Superior temporal gyrus (tissue), 1 donor: ENCODE data around the gene CDK5RAP2.
A peak's percentile ranks its signal among the peaks of the same experiment; 100 is the strongest.
"Not testable (repeated sequence)": the region's sequence is repeated elsewhere in the genome, so short reads cannot be mapped to it uniquely, and the experiment has no call there.

ENCODE experiments used
- DNase-seq: peaks from one replicate; pipeline ENCODE4 v3.0.0-alpha.2; 2016; ENCODE audit errors: extremely low spot score

The CDK5RAP2 gene

DNA sequence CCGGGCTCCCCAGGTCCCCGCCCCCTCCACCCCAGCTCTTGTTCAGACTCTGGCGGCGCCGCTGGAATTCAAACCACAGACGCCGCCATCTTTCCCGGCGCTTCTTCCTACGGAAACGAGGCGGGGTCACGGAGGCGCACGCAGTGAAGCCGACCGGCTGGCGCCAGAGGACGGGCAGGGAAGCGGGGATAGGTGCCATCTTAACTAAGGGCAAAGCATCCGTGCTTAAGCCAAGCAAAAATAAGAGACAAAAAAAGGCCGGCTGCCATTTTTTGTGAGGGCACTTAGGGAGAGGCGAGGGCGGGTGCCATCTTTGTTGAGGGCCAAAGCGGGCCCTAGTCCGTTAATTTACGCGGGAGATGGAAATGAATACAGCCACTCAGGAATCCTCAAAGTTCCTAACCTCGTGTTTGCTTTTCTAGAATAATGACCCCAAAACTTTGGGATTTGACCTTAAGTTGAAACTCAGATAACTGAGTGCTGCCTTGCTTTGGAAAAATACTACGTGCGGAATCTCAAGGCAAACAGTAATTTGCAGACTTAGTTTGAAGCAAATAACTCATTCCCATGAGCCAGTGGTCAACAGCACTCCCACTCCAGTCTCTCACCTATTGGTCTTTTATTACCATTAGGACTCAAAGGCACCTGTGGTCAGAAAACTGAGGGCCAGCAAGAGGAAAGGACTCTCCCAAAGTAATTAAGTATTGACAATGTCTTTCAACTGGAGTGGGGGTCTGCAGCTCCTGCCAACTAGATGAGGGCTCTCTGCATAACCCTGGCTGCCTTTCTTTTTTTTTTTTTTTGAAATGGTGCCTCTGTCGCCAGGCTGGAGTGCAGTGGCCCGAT lies at the start of gene CDK5RAP2:
CDK5RAP2 (minus strand) TSS at position 117 of the 846 bp plus-strand sequence. CDS start 189 bp downstream, outside the sequence.
- peak; percentile 99 for DNase-seq

GRCh38 chr9:120628925-120629497 lies 49.0 kb upstream of the CDK5RAP2 start:
- not testable (repeated sequence) for DNase-seq

- DNase-seq, result peak; percentile 75
Observed at GRCh38 chr9:120628207-120628924, 48.4 kb upstream of the CDK5RAP2 start.

DNA sequence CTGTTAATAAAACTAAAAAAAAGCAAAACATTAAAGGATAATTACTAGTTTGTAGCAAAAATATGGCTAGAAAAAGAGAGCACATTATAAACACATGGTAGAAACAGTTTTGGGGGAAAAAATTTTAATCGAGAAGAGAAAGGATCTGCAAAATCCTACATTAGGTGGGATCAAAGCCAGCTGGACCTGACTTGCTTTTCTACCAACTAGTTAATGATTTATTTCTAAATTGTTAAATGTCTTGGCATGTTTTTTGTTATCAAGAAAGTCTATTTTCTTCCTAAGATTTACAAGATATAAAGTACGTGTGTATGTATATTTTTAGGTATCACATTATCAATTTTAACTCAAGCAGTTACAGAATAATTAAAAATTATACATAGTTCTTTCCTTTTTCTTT lies 47.1 kb upstream of the CDK5RAP2 start:
- no peak for DNase-seq

- peak; percentile 67 for DNase-seq
Observed at GRCh38 chr9:120626512-120626911, 46.5 kb upstream of the CDK5RAP2 start.

- DNase-seq, result no peak
Observed at GRCh38 chr9:120625222-120625621, 45.3 kb upstream of the CDK5RAP2 start.

GRCh38 chr9:120622790-120623189 lies 42.8 kb upstream of the CDK5RAP2 start:
- DNase-seq, result no peak

DNA sequence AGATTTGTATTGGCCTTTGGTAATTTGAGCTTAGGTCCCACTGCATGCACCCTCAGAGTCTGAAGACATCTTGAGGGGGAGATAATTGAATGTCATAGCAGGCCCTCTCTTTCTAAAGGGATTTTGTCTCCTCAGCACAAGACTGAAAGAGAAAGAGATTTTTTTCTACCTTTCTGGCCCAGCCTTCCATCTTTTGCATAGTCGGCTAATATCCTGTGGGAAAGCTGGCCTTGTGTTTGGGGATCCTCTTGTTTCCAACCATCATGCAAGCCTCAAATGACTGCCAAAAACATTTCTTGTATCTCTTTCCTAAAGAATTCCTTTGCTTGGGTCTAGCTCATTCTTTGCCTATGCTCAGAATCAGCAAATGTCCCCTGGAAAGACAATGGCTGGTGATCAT lies 42.0 kb upstream of the CDK5RAP2 start:
- DNase-seq, result no peak

- peak; percentile 95 for DNase-seq
Observed at GRCh38 chr9:120619751-120620655, 40.0 kb upstream of the CDK5RAP2 start.

DNA sequence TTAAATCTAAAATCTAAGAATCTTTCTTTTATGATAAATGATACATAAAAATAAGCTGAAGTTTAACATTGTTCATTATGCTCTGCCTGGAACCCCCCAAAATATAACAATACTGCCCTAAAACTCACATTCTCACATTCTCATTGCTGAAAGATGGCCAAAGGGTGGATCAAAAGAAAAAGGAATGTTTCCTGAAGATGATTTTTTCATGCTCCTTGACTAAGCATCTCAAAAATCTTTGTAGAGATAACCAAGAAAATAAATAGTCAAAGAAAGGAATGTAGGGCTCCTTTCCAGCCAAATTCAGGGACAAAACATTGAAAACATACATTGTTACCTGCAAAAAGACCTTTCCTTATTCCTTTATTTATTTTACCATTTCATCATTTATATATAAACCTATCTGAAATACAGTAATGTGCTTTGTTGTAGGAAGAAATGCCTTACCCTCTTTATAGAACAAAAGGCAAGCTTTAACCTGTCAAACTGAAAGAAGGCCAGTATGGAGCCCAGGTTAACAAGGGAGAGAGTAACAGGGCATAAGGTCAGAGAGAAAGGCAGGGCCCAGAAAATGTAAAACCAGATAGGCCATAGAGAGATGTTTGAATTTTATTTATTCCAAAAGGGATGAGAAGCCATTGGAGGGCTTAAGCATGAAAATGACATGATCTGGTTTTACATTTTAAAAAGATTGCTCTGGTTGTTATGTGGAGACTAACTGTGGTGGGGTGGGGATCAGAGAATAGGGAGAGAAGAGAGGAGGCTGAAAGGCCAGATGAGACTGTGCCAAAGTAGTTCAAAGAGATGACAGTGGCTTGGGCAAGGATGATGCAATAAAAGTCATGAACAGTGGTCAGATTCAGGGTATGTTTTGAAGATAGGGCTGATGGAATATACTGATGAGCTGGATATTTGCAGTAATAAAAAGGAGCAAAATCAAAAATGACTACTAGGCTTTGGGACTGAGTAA lies 37.3 kb upstream of the CDK5RAP2 start:
- peak; percentile 35 for DNase-seq

GRCh38 chr9:120612218-120612617 lies 32.3 kb upstream of the CDK5RAP2 start:
- DNase-seq, result peak; percentile 69

DNA sequence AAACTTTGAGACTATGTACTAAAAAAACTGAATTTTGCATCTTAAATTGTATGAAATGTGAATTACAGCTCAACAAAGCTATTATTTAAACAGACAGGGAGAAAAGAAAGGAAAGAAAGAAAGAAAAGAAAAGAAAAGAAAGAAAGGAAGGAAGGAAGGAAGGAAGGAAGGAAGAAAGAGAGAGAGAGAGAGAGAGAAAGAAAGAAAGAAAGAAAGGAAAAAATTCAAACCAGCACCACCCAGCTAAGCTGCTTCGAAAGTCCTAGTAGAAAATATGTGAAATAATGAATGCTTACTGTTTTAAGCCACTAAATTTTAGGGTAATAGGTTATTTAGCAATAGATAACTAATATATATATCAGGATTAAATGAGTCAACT lies 31.7 kb upstream of the CDK5RAP2 start:
- no peak for DNase-seq

GRCh38 chr9:120610975-120611689 lies 31.2 kb upstream of the CDK5RAP2 start:
- DNase-seq, result no peak

DNA sequence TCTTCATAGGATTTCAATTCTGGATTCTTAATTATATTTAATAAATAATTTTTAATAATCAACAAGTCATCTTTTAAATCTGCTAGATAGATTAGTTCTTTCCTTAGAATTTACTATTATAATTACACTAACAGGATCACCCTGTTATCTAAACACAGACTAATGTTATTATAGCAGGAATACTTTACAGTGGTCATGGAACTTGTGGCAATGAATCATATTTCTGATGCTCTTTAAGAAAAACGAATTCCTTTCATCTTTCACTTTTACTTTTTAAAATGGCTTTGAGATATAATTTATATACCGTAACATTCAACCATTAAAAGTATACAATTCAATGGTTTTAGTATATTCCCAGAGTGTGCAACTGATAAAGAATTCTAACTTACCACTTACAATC lies 29.7 kb upstream of the CDK5RAP2 start:
- DNase-seq, result no peak

DNA sequence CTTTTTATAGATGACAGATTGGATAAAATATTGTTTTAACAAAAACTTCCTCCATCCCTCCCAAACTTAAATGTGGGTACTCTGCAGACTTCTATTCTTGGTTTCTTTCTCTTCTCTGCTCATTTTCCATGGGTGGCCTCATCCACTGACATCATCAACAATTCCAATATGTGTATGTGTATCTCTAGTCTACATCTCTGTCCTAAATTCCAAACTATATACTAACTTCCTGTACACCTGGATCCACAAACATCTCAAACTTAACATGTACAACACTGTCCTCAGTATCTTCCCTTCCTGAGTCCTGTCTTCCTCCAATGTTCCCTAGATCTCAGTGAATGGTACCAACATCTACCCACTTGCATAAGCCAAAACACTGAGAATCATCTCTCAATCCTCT lies 28.5 kb upstream of the CDK5RAP2 start:
- no peak for DNase-seq

GRCh38 chr9:120603591-120603990 lies 23.6 kb upstream of the CDK5RAP2 start:
- DNase-seq, result no peak

DNA sequence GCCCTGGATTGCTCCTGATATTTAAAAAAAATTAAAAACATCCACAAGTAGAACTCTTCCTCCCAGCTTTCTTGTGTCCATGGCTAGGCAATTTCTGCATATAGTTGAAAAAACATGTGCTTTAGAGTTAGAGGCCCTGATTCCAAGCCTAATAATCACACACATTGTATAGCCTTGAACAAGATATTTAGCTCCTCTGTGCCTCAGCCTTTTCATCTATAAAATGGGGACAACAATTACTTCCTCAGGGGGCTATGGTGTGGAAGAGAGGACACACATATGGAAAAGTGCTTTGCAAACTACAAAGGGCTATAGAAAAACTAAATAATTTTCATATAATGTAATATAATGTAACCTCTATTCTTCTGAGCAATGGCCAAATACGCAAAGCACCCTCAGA lies 23.0 kb upstream of the CDK5RAP2 start:
- DNase-seq, result no peak

DNA sequence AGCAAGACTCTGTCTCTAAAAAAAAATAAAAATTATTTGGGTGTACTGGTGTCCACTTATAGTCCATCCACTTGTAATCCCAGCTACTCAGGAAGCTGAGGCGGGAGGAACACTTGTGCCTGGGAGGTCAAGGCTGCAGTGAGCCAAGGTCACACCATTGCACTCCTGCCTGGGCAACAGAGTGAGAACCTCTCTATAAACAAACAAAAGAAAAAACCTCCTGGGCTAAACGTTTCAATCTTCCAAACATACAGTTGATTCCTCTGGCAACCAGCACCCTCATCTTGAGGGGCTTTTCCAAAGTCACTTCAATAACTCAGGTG lies 13.9 kb upstream of the CDK5RAP2 start:
- no peak for DNase-seq

DNA sequence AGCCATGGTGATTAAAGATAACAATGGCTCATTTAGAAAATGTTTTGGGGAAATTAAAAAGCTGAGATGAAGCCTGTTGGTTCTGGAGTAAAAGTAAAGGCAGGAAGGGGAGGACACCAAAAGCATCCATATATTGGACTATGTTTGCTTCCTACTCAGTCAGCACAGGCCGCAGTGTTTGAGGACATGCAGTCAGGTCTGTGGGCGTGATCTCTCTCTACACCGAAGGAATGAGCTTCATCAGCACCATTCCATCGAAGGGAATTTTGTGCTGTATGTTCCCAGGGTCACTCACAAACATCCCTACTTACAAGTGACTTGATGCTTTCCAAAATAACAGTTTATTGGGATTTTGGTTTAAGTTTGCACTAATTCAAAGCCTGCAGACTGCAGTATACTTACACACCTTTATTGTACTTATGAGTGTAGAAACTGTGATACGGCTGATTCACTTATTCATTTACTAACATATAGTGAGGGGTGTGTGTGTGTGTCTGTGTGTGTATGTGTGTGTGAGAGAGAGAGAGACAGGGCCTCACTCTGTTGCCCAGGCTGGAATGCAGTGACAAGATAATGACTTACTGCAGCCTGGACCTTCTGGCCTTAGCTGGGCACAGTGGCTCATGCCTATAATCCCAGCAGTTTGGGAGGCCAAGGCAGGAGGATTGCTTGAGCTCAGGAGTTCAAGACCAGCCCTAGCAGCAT lies 13.4 kb upstream of the CDK5RAP2 start:
- DNase-seq, result no peak
